Measurements from ENCODE around the gene NFATC2. TPM values are rescaled to one million over a fixed set of nuclear protein-coding genes. Genes with fewer than 3 reads are reported as not detected.

Gene NFATC2
- total RNA-seq, 1 experiment from 2014 or later, result 5.0 TPM

- no peak overlapping the region for H3K4me3 ChIP-seq (replicated peaks in 1 of 2; ENCODE audit: low read depth in 1 of 2, low read length in 2 of 2)
- H3K27me3 ChIP-seq (ENCODE audit: insufficient read depth, low read length), result no peaks in the 10 kb centered on the region
- CTCF ChIA-PET, result no interaction called here
- intact Hi-C loops (cut with micrococcal nuclease), result no loop called here
- no peak overlapping the region for H3K9ac ChIP-seq (ENCODE audit: low read length)
- no peak overlapping the region for H2AFZ ChIP-seq (ENCODE audit: low read depth, low read length, poor library complexity, severe bottlenecking)
- ATAC-seq (no peak), DNase-seq (ENCODE audit: low read depth, low spot score) (no peak)
- BruUV-seq (replicated peaks), result no TSS peak
- no peaks in the 10 kb centered on the region for H3K79me2 ChIP-seq (ENCODE audit: insufficient read depth, low read length)
- H4K20me1 ChIP-seq (ENCODE audit: insufficient read depth), result no peaks in the 10 kb centered on the region
- RAD21 ChIA-PET (ENCODE audit: low non-redundant PET in 1 of 2, low total read pairs in 2 of 2, uncharacterized antibody in 2 of 2, unreplicated experiment in 2 of 2), result no interaction called here
- no peak overlapping the region for H3K27ac ChIP-seq (ENCODE audit: low read depth, low read length)
- POLR2A ChIA-PET, result no interaction called here
- TF ChIP-seq SRF (IDR thresholded peaks at IDR 0.05; ENCODE audit: low read depth), result no peak
- no peak for TF ChIP-seq ELF1 (IDR thresholded peaks at IDR 0.05; ENCODE audit: borderline replicate concordance, low read depth)
- TF ChIP-seq ATF3 (IDR thresholded peaks at IDR 0.05), result no peak
- TF ChIP-seq CEBPB (IDR thresholded peaks at IDR 0.05; ENCODE audit: low read depth), result no peak
- TF ChIP-seq ZFX (IDR thresholded peaks at IDR 0.05), result no peak
- TF ChIP-seq JUND (IDR thresholded peaks at IDR 0.05), result no peak
- TF ChIP-seq TCF7L2 (IDR thresholded peaks at IDR 0.05; ENCODE audit: borderline replicate concordance, extremely low read depth, insufficient read depth, insufficient read length), result no peak
- no peak for TF ChIP-seq POLR2AphosphoS5 (IDR thresholded peaks at IDR 0.05; ENCODE audit: low read depth, low read length)
- no peak for TF ChIP-seq FOSL1 (IDR thresholded peaks at IDR 0.05; ENCODE audit: low read depth)
- TF ChIP-seq SIN3A (IDR thresholded peaks at IDR 0.05; ENCODE audit: low read depth), result no peak
- TF ChIP-seq CTCF (IDR thresholded peaks at IDR 0.05 in 2 of 3, conservative IDR thresholded peaks at IDR 0.05 in 1 of 3; ENCODE audit: borderline replicate concordance in 1 of 3, insufficient read depth in 1 of 3, low read depth in 2 of 3, low read length in 2 of 3), result no peak
- TF ChIP-seq EZH2phosphoT487 (IDR thresholded peaks at IDR 0.05; ENCODE audit: borderline replicate concordance), result no peak
- no peak overlapping the region for H3K4me2 ChIP-seq (ENCODE audit: low read length)
- H3K36me3 ChIP-seq (ENCODE audit: control insufficient read depth in 1 of 2, insufficient read depth in 2 of 2, low read length in 2 of 2), result no peaks in the 10 kb centered on the region
- H3K9me3 ChIP-seq (ENCODE audit: control insufficient read depth in 1 of 2, insufficient read depth in 1 of 2, low read depth in 1 of 2, low read length in 2 of 2), result no peaks in the 10 kb centered on the region
- peaks cover 3 to 8% of the 10 kb centered on the region in 2 experiments; a peak in 2 of 4 replicates for H3K4me1 ChIP-seq (ENCODE audit: control insufficient read depth in 1 of 2, insufficient read depth in 2 of 2, low read length in 2 of 2)
- H3K9me2 ChIP-seq (ENCODE audit: insufficient read depth), result no peaks in the 10 kb centered on the region
Observed at GRCh38 chr20:51382111-51382985, 160.2 kb downstream of the NFATC2 start.

Measured in HCT116 (cell line).